Stimulated activated CD4-positive, alpha-beta T cell treated with anti-CD3 and anti-CD28 coated beads, Interleukin-15, amount 100 ng/mL, for 24 hours (primary cell): Measurements from ENCODE around the gene ADD1.

Experiments used
- DNase-seq: peaks from one replicate; pipeline ENCODE4 v3.0.0-alpha.2; 2020

ADD1 gene

GRCh38 chr4:2822461-2823300, 21.0 kb upstream of the ADD1 start:
- no peak for DNase-seq

- DNase-seq: no peak
Measured at GRCh38 chr4:2823301-2823670, 20.4 kb upstream of the ADD1 start.

- no peak for DNase-seq
Measured at GRCh38 chr4:2823671-2824328, 19.8 kb upstream of the ADD1 start.

- no peak for DNase-seq
Measured at GRCh38 chr4:2824329-2824835, 19.3 kb upstream of the ADD1 start.

GRCh38 chr4:2824836-2825381, 18.7 kb upstream of the ADD1 start:
- no peak for DNase-seq

- DNase-seq: no peak
Measured at GRCh38 chr4:2825740-2826139, 17.9 kb upstream of the ADD1 start.

- no peak for DNase-seq
Measured at GRCh38 chr4:2827071-2827873, 16.4 kb upstream of the ADD1 start.

GRCh38 chr4:2827874-2828751, 15.5 kb upstream of the ADD1 start:
- no peak for DNase-seq

- DNase-seq: no peak
Measured at GRCh38 chr4:2828758-2829181, 14.9 kb upstream of the ADD1 start.

- DNase-seq: no peak
Measured at GRCh38 chr4:2829321-2829932, 14.2 kb upstream of the ADD1 start.

- no peak for DNase-seq
Measured at GRCh38 chr4:2829933-2830451, 13.7 kb upstream of the ADD1 start.

- DNase-seq: no peak
Measured at GRCh38 chr4:2830632-2831610, 12.7 kb upstream of the ADD1 start.

- no peak for DNase-seq
Measured at GRCh38 chr4:2831611-2832308, 11.9 kb upstream of the ADD1 start.

GRCh38 chr4:2832309-2832980, 11.2 kb upstream of the ADD1 start:
- DNase-seq: no peak

GRCh38 chr4:2832981-2833670, 10.5 kb upstream of the ADD1 start:
- no peak for DNase-seq

- DNase-seq: no peak
Measured at GRCh38 chr4:2833671-2834000, 10.0 kb upstream of the ADD1 start.

GRCh38 chr4:2834001-2834921, 9.4 kb upstream of the ADD1 start:
- DNase-seq: no peak
